Activated CD4-positive, alpha-beta memory T cell treated with anti-CD3 and anti-CD28 coated beads for 36 hours (primary cell): ENCODE results near the gene CFAP299. TPM values are rescaled to one million over a fixed set of nuclear protein-coding genes. Genes with fewer than 3 reads are reported as not detected.

Source experiments
- CTCF ChIA-PET: fragments of 350-600 bp; sonication (Branson Sonifier 250); formaldehyde crosslinking; loops from one replicate; lab custom pipeline; 2021; ENCODE audit warnings: antibody characterized with exemption, inconsistent platforms; lab: Charles Lee
- POLR2A ChIA-PET: fragments of 350-600 bp; sonication (Branson Sonifier 250); formaldehyde crosslinking; loops from one replicate; lab custom pipeline; 2021; ENCODE audit warnings: antibody characterized with exemption; lab: Charles Lee
- DNase-seq: peaks from one replicate; pipeline ENCODE4 v3.0.0-alpha.2; 2020
- H3K27ac Mint-ChIP-seq: one replicate; pipeline ENCODE4 v1.8.0; 2021; ENCODE audit warnings: mixed read lengths
- H3K27me3 Mint-ChIP-seq: one replicate; pipeline ENCODE4 v1.8.0; 2021; ENCODE audit warnings: mixed read lengths
- H3K36me3 Mint-ChIP-seq: one replicate; pipeline ENCODE4 v1.8.0; 2021; ENCODE audit warnings: mixed read lengths
- H3K4me1 Mint-ChIP-seq: one replicate; pipeline ENCODE4 v1.8.0; 2021; ENCODE audit warnings: low read depth, mixed read lengths
- H3K4me3 Mint-ChIP-seq: one replicate; pipeline ENCODE4 v1.8.0; 2021; ENCODE audit warnings: mild to moderate bottlenecking, mixed read lengths
- H3K9me3 Mint-ChIP-seq: one replicate; pipeline ENCODE4 v1.8.0; 2021; ENCODE audit warnings: mixed read lengths
- intact Hi-C: fragments of 100-400 bp; cut with micrococcal nuclease; formaldehyde crosslinking; loops from one replicate; pipeline ENCODE4 v1.15.1; 2023
- total RNA-seq, 2 experiments: library from RNA; stranded (reverse); gene quantifications; one replicate each; pipeline ENCODE4 v1.2.3, GENCODE V29; 2021

Gene CFAP299
- total RNA-seq, 2 experiments from 2014 or later = not detected

DNA sequence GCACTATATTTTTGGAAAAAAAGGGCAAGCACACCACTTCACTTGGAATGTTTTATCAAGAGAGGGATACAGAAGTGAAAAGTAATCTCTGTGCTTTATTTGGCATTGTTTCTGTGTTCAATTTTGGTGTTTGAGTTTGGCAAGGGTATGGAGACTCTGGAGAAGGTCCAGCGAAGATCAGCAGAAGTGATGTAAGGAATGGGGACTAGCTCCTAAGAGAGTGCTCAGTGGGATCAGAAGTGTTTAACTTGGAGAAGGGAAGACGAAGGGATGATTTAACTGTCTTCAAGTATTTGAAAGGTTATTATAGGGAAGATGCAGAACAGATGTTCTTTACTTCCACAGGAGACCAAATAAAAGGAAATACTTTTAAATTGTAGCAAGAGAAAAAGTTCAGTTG lies 74.3 kb downstream of the CFAP299 start:
- DNase-seq = no peak
- H3K4me3 Mint-ChIP-seq = no peak overlapping the region
- H3K36me3 Mint-ChIP-seq = no peaks in the 10 kb centered on the region
- H3K4me1 Mint-ChIP-seq = no peaks in the 10 kb centered on the region
- intact Hi-C loops = no loop called here
- ChIA-PET POLR2A (no interaction called here), CTCF (no interaction called here)
- H3K27ac Mint-ChIP-seq = no peak overlapping the region
- H3K9me3 Mint-ChIP-seq = no peaks in the 10 kb centered on the region
- H3K27me3 Mint-ChIP-seq = peaks cover 2% of the 10 kb centered on the region

DNA sequence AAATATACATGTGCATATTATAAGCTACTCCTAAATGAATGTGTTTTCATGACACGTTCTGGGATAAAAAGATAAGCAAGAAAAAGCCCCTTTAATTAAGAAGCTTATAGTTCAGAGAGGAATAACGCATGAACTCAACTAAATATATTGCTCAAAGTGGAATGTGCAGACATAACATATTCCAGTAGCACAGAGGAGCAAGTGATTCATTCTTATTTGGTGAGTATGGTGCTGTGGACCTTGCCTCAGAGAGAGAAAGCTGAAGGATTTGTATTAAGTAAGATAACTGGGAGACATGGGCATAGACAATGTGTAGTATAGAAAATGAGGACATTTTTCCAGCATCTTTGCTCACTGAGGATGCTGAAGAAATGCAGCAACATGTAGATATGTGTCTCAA lies 76.8 kb downstream of the CFAP299 start:
- no peak overlapping the region for H3K4me3 Mint-ChIP-seq
- POLR2A ChIA-PET = no interaction called here
- intact Hi-C loops = no loop called here
- H3K36me3 Mint-ChIP-seq = peaks cover under 1% of the 10 kb centered on the region
- DNase-seq = no peak
- H3K9me3 Mint-ChIP-seq = no peaks in the 10 kb centered on the region
- H3K27ac Mint-ChIP-seq = no peak overlapping the region
- CTCF ChIA-PET = no interaction called here
- H3K4me1 Mint-ChIP-seq = no peaks in the 10 kb centered on the region
- peaks cover 2% of the 10 kb centered on the region for H3K27me3 Mint-ChIP-seq

DNA sequence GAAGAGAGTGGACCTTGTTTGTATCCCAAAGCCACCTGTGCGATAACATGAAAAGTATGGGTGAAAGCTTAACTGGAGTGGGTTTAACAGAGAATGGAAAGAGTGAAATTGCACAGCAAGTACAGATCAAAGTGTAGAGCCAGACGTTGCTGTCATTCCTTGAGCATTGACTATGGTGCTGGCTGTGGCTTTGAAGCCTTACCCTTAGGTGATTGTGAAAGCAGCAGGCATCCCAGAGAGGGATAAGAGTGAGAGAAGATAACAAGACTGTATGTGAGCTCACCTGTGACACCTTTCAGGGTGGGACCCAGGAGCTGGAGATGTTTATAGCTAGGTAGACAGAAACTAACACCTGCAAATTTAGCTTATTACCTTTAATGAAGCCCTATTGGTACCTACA lies 77.6 kb downstream of the CFAP299 start:
- Mint-ChIP-seq H3K27me3 (peaks cover 2% of the 10 kb centered on the region), H3K27ac (no peak overlapping the region), H3K4me3 (no peak overlapping the region), H3K4me1 (no peaks in the 10 kb centered on the region), H3K36me3 (peaks cover 2% of the 10 kb centered on the region), H3K9me3 (no peaks in the 10 kb centered on the region)
- POLR2A ChIA-PET = no interaction called here
- CTCF ChIA-PET = no interaction called here
- intact Hi-C loops = no loop called here
- DNase-seq = no peak

DNA sequence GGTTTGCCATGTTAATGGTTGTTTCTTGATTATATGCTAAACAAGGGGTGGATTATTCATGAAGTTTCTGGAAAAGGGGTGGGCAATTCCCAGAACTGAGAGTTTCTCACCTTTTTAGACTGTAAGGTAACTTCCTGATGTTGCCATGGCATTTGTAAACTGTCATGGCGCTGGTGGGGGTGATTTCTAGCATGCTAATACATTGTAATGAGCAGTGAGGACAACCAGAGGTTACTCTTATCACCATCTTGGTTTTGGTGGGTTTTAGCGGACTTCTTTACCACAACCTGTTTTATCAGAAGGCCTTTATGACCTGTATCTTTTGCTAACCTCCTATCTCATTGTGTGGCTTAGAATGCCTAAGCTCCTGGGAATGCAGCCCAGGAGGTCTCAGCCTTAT lies 81.5 kb downstream of the CFAP299 start:
- Mint-ChIP-seq H3K27me3 (no peaks in the 10 kb centered on the region), H3K27ac (no peak overlapping the region), H3K4me3 (no peak overlapping the region), H3K9me3 (no peaks in the 10 kb centered on the region), H3K36me3 (peaks cover 2% of the 10 kb centered on the region), H3K4me1 (no peaks in the 10 kb centered on the region)
- POLR2A ChIA-PET = no interaction called here
- intact Hi-C loops = no loop called here
- no peak for DNase-seq
- CTCF ChIA-PET = no interaction called here

DNA sequence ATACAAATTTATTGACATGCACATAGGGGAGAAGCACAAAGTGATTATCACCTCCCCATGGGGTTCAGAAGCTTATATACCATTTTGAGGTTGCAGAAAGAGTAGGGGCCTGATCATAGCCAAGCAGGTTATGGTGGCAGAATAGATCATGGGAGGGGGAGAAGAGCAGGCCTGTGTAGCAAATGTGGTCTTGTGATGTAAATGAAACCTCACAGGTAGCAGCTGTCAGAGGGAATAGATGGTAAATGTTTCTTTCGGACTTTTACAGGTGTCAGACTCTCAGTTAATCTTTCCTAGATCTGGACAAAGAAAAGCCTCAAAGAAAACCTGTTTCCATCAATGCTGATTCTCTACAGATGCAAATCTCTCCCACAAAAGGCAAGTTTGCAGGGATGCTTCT lies 84.4 kb downstream of the CFAP299 start:
- H3K4me1 Mint-ChIP-seq = no peaks in the 10 kb centered on the region
- no peak overlapping the region for H3K27ac Mint-ChIP-seq
- no peaks in the 10 kb centered on the region for H3K9me3 Mint-ChIP-seq
- H3K36me3 Mint-ChIP-seq = peaks cover 2% of the 10 kb centered on the region
- CTCF ChIA-PET = no interaction called here
- POLR2A ChIA-PET = no interaction called here
- no peaks in the 10 kb centered on the region for H3K27me3 Mint-ChIP-seq
- H3K4me3 Mint-ChIP-seq = no peak overlapping the region
- intact Hi-C loops = no loop called here
- no peak for DNase-seq

DNA sequence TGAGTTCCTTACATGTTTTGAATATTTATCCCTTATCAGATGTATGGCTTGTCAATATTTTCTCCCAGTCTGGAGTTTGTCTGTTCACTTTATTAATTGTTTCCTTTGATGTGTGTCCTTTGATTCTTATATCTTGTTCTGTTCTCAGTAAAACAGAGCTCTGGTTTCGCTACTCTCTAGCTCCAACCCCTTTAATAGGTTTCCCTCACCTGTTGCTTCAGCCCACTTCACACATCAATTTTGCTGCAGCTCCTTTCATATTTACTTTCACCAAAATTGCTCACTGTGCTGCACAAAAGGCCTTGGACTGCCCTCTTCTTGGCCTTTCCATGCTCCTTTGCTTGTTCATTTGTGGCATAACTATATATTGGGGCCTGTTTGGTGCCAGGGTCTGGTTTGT lies 85.1 kb downstream of the CFAP299 start:
- H3K27me3 Mint-ChIP-seq = no peaks in the 10 kb centered on the region
- POLR2A ChIA-PET = no interaction called here
- intact Hi-C loops = no loop called here
- no peak for DNase-seq
- CTCF ChIA-PET = no interaction called here
- H3K4me3 Mint-ChIP-seq = no peak overlapping the region
- no peaks in the 10 kb centered on the region for H3K4me1 Mint-ChIP-seq
- peaks cover 2% of the 10 kb centered on the region for H3K36me3 Mint-ChIP-seq
- no peak overlapping the region for H3K27ac Mint-ChIP-seq
- H3K9me3 Mint-ChIP-seq = no peaks in the 10 kb centered on the region

DNA sequence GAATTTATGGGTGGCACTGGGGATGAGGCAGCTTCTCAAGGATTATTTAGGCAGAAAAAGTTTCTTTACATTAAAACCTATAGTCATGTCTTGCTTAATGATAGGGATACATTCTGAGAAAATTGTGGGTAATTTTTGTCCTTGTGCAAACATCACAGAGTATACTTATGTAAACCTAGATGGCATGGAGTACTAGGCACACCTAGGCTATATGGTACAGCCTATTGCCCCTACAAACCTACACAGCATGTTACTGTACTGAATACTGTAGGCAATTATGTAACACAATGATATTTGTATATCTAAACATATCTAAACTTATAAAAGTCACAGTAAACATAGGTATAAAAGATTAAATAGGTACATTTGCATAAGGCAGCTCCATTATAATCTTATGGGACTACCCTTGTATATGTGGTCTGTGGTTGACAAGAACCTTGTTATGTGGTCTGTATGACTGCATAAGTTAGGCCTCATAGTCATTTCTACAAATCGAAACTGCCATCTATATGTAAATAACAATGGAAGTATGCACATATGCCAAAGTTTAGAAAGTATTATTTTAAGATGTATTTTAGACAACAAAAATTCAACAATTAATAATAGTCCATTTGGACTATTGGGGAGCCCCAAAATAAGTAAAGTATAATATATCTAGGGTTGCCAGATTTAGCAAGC lies 87.3 kb downstream of the CFAP299 start:
- H3K4me1 Mint-ChIP-seq = no peaks in the 10 kb centered on the region
- H3K4me3 Mint-ChIP-seq = no peak overlapping the region
- ChIA-PET CTCF (no interaction called here), POLR2A (no interaction called here)
- H3K9me3 Mint-ChIP-seq = no peaks in the 10 kb centered on the region
- no peak for DNase-seq
- H3K27ac Mint-ChIP-seq = no peak overlapping the region
- no peaks in the 10 kb centered on the region for H3K27me3 Mint-ChIP-seq
- intact Hi-C loops = loop anchor here (1.0 kb wide), 1 partner anchor 30 kb away; no protein-coding TSS in a partner anchor
- H3K36me3 Mint-ChIP-seq = no peaks in the 10 kb centered on the region

DNA sequence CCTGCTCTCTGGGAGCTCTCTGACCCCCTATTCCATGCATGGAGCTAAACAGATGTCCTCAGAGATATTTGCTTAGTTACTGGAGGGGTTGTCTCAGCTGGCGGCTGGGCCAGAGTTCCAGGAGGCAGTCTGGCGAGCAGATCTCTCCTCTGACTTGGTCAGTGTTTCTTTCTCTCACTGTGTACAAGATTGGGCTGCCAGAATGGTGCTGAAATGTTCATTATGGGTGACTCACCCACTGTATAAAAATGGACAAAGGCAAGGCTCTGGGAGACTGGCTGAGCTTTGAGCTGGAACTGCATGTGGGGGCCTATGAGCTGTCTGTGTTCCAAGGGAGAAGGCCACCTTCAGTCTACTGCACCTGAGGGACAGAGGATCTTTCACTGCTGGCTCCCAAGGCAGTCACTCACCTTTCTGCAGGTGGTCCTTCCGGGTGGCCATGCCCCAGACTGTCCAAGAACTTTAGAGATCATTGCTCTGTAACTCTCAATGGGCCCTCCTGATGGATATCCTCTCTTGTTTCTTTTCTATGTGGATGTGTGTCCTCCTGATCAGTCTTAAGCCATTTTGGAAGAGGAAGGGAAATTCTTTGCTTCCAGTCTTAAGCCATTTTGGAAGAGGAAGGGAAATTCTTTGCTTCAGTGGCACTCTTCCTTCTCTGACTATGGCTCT lies 88.2 kb downstream of the CFAP299 start:
- no peak overlapping the region for H3K4me3 Mint-ChIP-seq
- intact Hi-C loops = loop anchor here (1.0 kb wide), 1 partner anchor 30 kb away; no protein-coding TSS in a partner anchor
- no peaks in the 10 kb centered on the region for H3K4me1 Mint-ChIP-seq
- no peak overlapping the region for H3K27ac Mint-ChIP-seq
- no peak for DNase-seq
- no peaks in the 10 kb centered on the region for H3K27me3 Mint-ChIP-seq
- ChIA-PET POLR2A (no interaction called here), CTCF (no interaction called here)
- no peaks in the 10 kb centered on the region for H3K9me3 Mint-ChIP-seq
- H3K36me3 Mint-ChIP-seq = no peaks in the 10 kb centered on the region

DNA sequence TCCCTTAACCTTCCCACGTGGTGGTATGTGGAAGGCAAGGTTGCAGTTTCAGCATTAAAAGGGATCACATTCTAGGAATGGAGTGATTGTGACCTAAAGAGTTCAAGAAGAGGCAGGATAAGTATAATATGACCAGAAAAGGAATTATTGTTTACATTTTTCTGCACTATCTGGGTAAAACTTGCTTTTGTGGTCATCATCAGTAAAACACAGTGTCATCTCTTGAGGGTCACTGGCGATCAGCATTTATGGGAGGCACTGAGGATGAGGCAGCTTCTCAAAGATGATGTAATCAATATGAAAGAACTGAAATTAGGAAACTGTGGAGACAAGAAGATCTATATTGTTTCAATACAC lies 88.7 kb downstream of the CFAP299 start:
- H3K27me3 Mint-ChIP-seq = no peaks in the 10 kb centered on the region
- intact Hi-C loops = no loop called here
- no peaks in the 10 kb centered on the region for H3K9me3 Mint-ChIP-seq
- H3K36me3 Mint-ChIP-seq = no peaks in the 10 kb centered on the region
- CTCF ChIA-PET = no interaction called here
- no peak overlapping the region for H3K27ac Mint-ChIP-seq
- DNase-seq = no peak
- POLR2A ChIA-PET = no interaction called here
- no peaks in the 10 kb centered on the region for H3K4me1 Mint-ChIP-seq
- no peak overlapping the region for H3K4me3 Mint-ChIP-seq

DNA sequence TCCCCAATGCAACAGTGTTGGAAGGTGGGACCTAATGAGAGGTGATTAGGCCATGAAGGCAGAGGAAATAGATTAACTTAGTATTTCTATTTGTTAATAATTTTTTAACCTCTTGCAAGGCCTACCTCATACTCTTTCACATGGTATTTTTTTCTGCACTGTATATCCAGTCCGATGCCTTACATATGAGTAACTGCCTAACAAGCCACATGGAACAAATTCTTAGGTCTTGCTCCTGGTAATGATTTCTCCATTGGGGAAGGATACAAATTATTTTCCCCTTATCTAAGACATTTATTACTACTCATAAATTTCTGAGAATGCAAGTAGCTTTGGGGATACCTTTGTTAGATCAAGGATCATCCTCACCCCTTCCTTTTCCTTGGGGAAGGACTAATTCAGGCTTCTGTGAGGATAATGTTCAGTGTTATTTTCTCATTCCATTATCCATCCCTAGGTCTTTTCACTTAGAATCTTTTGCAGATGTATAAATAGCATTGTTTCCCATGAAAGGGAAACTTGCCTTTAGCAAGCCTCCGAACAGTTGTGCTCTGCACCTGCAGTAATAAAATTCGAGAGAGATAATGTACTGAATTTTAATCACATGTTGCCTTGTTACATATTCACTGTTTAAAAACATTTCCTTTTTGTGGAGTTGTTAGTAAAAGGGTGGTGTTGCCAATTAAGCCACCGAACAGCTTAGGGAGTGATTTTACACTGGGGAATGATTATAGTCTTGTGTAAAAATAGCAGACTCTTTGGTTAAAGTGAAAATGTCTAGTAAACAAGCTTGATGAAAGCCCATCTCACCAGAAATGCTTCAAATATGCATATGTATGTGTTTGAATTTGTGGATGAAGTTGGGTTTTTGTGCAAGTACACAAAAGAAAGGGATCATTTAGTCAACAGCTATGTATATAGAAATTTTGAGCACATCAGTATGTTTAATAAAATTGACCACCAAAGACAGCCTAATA lies 89.9 kb downstream of the CFAP299 start:
- H3K36me3 Mint-ChIP-seq = no peaks in the 10 kb centered on the region
- DNase-seq = no peak
- no peaks in the 10 kb centered on the region for H3K9me3 Mint-ChIP-seq
- ChIA-PET CTCF (interaction anchor here (1.1 kb wide), 1 partner anchor 60 kb away, joined by 3 read pairs; no protein-coding TSS in a partner anchor), POLR2A (no interaction called here)
- intact Hi-C loops = no loop called here
- H3K4me1 Mint-ChIP-seq = no peaks in the 10 kb centered on the region
- H3K4me3 Mint-ChIP-seq = no peak overlapping the region
- H3K27me3 Mint-ChIP-seq = no peaks in the 10 kb centered on the region
- no peak overlapping the region for H3K27ac Mint-ChIP-seq

DNA sequence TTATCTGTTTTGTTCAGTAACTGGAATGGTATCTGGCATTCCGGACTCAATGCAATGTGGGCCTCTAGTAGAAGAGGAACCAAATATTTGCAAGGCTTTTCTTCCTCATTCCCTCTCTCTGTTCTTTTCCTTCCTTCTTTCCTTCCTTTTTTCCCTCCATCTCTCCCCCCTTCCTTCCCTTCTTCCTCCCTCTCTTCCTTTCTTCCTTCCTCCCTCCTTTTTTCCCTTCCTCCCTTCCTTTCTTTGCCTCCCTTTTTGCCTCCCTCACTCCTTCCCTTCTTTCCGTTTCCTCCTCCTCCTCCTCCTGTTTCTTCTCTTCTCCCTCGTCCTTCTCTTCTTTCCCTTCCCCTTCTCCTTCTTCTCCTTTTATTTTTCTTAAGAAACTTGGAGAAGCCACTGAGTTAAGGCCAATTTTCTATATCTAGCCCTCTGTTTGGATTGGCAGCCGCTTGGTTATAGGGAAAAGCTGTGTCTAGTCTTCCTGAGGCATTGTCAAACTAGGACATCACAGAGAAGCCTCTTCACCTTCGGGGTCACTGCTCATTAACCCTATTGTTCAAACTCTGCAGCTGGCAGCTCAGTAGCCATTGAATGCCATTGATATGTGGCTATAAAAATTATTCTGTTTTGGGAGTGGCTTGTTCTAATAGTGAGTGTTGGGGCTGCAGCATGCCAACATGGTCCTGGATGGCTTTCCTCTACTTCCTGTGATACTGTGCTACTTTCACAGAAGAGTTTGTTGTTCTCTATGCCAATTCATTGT lies 95.9 kb downstream of the CFAP299 start:
- Mint-ChIP-seq H3K27ac (no peak overlapping the region), H3K9me3 (no peaks in the 10 kb centered on the region), H3K36me3 (peaks cover 3% of the 10 kb centered on the region), H3K4me3 (no peak overlapping the region), H3K4me1 (no peaks in the 10 kb centered on the region), H3K27me3 (no peaks in the 10 kb centered on the region)
- no peak for DNase-seq
- intact Hi-C loops = no loop called here
- POLR2A ChIA-PET = no interaction called here
- CTCF ChIA-PET = no interaction called here

DNA sequence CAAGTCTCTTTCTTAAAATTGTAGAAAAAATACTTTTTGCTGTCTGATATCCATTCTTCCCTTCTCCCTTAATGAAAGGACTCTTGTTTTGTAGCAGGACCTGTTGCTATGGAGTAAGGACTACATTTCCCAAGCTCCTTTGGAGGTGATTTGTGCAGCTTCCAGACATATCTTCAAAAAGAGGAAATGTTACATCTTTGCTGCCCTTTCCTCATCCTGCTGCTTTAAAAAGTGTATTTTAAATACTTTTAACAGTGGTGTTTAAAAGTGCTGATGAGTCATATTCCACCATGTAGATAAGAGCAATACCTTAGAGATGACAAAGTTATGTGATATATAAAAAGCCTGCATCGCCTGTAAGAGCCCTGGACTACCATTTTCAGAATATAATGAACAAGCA lies 98.7 kb downstream of the CFAP299 start:
- ChIA-PET POLR2A (no interaction called here), CTCF (no interaction called here)
- no peak overlapping the region for H3K4me3 Mint-ChIP-seq
- H3K36me3 Mint-ChIP-seq = peaks cover 3% of the 10 kb centered on the region
- DNase-seq = no peak
- peaks cover 10% of the 10 kb centered on the region for H3K4me1 Mint-ChIP-seq
- no peaks in the 10 kb centered on the region for H3K9me3 Mint-ChIP-seq
- no peak overlapping the region for H3K27ac Mint-ChIP-seq
- no peaks in the 10 kb centered on the region for H3K27me3 Mint-ChIP-seq
- intact Hi-C loops = no loop called here
